MM.1S (cell line): ENCODE results near the gene PRRT3.

Experiments
- DNase-seq: peaks from one replicate; pipeline ENCODE4 v3.0.0-alpha.2; 2015
- H2AFZ ChIP-seq: fragments of 300-600 bp; sonication (generic); 2 replicates; pipeline ENCODE4 v1.6.0; 2016; ENCODE audit warnings: antibody characterized with exemption, low read length
- H3F3A ChIP-seq: fragments of 300-600 bp; sonication (generic); 2 replicates; pipeline ENCODE4 v1.6.1; 2016; ENCODE audit warnings: mild to moderate bottlenecking, antibody characterized with exemption, low read length, moderate library complexity, mixed read lengths; ENCODE audit not compliant: insufficient read depth
- H3K27ac ChIP-seq: fragments of 300-600 bp; sonication (generic); 2 replicates; pipeline ENCODE4 v1.5.1; 2016; ENCODE audit warnings: mild to moderate bottlenecking, low read length
- H3K27me3 ChIP-seq: fragments of 300-600 bp; sonication (generic); replicated peaks from 2 replicates; pipeline ENCODE4 v1.6.0; 2016; ENCODE audit warnings: low read length; ENCODE audit not compliant: insufficient read depth
- H3K36me3 ChIP-seq: fragments of 300-600 bp; sonication (generic); replicated peaks from 2 replicates; pipeline ENCODE4 v1.6.1; 2016; ENCODE audit warnings: mild to moderate bottlenecking, low read length, mixed read lengths; ENCODE audit not compliant: insufficient read depth
- H3K4me1 ChIP-seq: fragments of 300-600 bp; sonication (generic); 2 replicates; pipeline ENCODE4 v1.6.1; 2016; ENCODE audit warnings: low read length, mixed read lengths
- H3K4me2 ChIP-seq: fragments of 300-600 bp; sonication (generic); 2 replicates; pipeline ENCODE4 v1.6.0; 2016; ENCODE audit warnings: low read depth, low read length
- H3K4me3 ChIP-seq: fragments of 300-600 bp; sonication (generic); 2 replicates; pipeline ENCODE4 v1.5.1; 2016; ENCODE audit warnings: low read length, mixed read lengths
- H3K79me2 ChIP-seq: fragments of 300-600 bp; sonication (generic); 2 replicates; pipeline ENCODE4 v1.6.1; 2016; ENCODE audit warnings: mixed run types, low read length, mixed read lengths
- H3K9ac ChIP-seq: fragments of 300-600 bp; sonication (generic); 2 replicates; pipeline ENCODE4 v1.6.1; 2016; ENCODE audit warnings: low read length, mixed read lengths
- H3K9me2 ChIP-seq: fragments of 300-600 bp; sonication (generic); replicated peaks from 2 replicates; pipeline ENCODE4 v1.6.1; 2016; ENCODE audit warnings: mild to moderate bottlenecking, low read length, mixed read lengths; ENCODE audit not compliant: insufficient read depth
- H3K9me3 ChIP-seq: fragments of 300-600 bp; sonication (generic); replicated peaks from 2 replicates; pipeline ENCODE4 v1.6.1; 2016; ENCODE audit warnings: mild to moderate bottlenecking, low read length, mixed read lengths; ENCODE audit not compliant: insufficient read depth
- H4K20me1 ChIP-seq: fragments of 300-600 bp; sonication (generic); 2 replicates; pipeline ENCODE4 v1.6.1; 2016; ENCODE audit warnings: mild to moderate bottlenecking, low read length, moderate library complexity, mixed read lengths; ENCODE audit not compliant: insufficient read depth
- CTCF ChIP-seq: fragments of 300-600 bp; sonication (generic); IDR thresholded peaks from 2 replicates; pipeline ENCODE4 v1.5.1; 2016; ENCODE audit warnings: antibody characterized with exemption, low read length, mixed read lengths
- EZH2 ChIP-seq: fragments of 300-600 bp; sonication (generic); optimal IDR thresholded peaks from 2 replicates; pipeline ENCODE3; 2017; ENCODE audit warnings: low read depth, mild to moderate bottlenecking, antibody characterized with exemption, low read length, mixed read lengths
- EZH2phosphoT487 ChIP-seq: fragments of 300-600 bp; sonication (generic); IDR thresholded peaks from 2 replicates; pipeline ENCODE4 v1.6.1; 2018; ENCODE audit warnings: antibody characterized with exemption, low read length

PRRT3 gene

GRCh38 chr3:9951126-9951525 is 1.1 kb downstream of the PRRT3 start:
- Histone ChIP-seq H3K9me3 (no peaks in the 10 kb centered on the region), H3K4me1 (0 out of 2 replicates have a peak, but pooled peaks cover 5% of the 10 kb centered on the region), H3K9me2 (no peaks in the 10 kb centered on the region), H3K27me3 (no peaks in the 10 kb centered on the region), H3K79me2 (no peaks in the 10 kb centered on the region), H3K27ac (no peak overlapping the region), H3K4me2 (peak overlapping the region; percentile 99; the same call in 1 of the 2 replicates), H2AFZ (0 out of 2 replicates have a peak overlapping the region, but pooled peaks have one; percentile 90), H3K9ac (no peak overlapping the region), H3K4me3 (no peak overlapping the region), H4K20me1 (no peaks in the 10 kb centered on the region), H3K36me3 (no peaks in the 10 kb centered on the region), H3F3A (no peaks in the 10 kb centered on the region)
- TF ChIP-seq EZH2phosphoT487 (no peak), CTCF (no peak), EZH2 (no peak)
- DNase-seq = no peak

GRCh38 chr3:9949626-9950025 is 2.6 kb downstream of the PRRT3 start:
- TF ChIP-seq EZH2phosphoT487 (no peak), EZH2 (no peak), CTCF (no peak)
- H3K9ac ChIP-seq = no peak overlapping the region
- 0 out of 2 replicates have a peak, but pooled peaks cover 5% of the 10 kb centered on the region for H3K4me1 ChIP-seq
- no peaks in the 10 kb centered on the region for H3K36me3 ChIP-seq
- H3F3A ChIP-seq = no peaks in the 10 kb centered on the region
- no peak overlapping the region for H2AFZ ChIP-seq
- H3K27ac ChIP-seq = no peak overlapping the region
- H3K79me2 ChIP-seq = no peaks in the 10 kb centered on the region
- no peaks in the 10 kb centered on the region for H3K9me3 ChIP-seq
- no peak overlapping the region for H3K4me2 ChIP-seq
- no peaks in the 10 kb centered on the region for H4K20me1 ChIP-seq
- H3K9me2 ChIP-seq = no peaks in the 10 kb centered on the region
- H3K27me3 ChIP-seq = no peaks in the 10 kb centered on the region
- no peak overlapping the region for H3K4me3 ChIP-seq
- DNase-seq = no peak

- Histone ChIP-seq H4K20me1 (no peaks in the 10 kb centered on the region), H3K9ac (no peak overlapping the region), H3K27ac (no peak overlapping the region), H3K9me3 (no peaks in the 10 kb centered on the region), H3K4me1 (0 out of 2 replicates have a peak, but pooled peaks cover 5% of the 10 kb centered on the region), H3K4me2 (no peak overlapping the region), H2AFZ (no peak overlapping the region), H3K27me3 (no peaks in the 10 kb centered on the region), H3K36me3 (no peaks in the 10 kb centered on the region), H3K79me2 (no peaks in the 10 kb centered on the region), H3K4me3 (no peak overlapping the region), H3F3A (no peaks in the 10 kb centered on the region), H3K9me2 (no peaks in the 10 kb centered on the region)
- TF ChIP-seq EZH2phosphoT487 (no peak), CTCF (no peak), EZH2 (no peak)
- no peak for DNase-seq
Measured at GRCh38 chr3:9949115-9949514, 3.1 kb downstream of the PRRT3 start.
